Upper lobe of right lung (tissue), 1 donor: ENCODE measurements around the gene TEX38. TPM values are rescaled to one million over a fixed set of nuclear protein-coding genes. Genes with fewer than 3 reads are reported as not detected.

Source experiments
- ATAC-seq: fragments of 200-7000 bp; cut with Tn5 transposase; one replicate; pipeline ENCODE4 v1.9.1; 2020; ENCODE audit warnings: mild to moderate bottlenecking, moderate library complexity
- DNase-seq: peaks from one replicate; pipeline ENCODE4 v3.0.0-alpha.2; 2020
- H3K27ac ChIP-seq: fragments of 200-600 bp; one replicate; pipeline ENCODE4 v1.8.0; 2022
- H3K27me3 ChIP-seq: fragments of 200-600 bp; one replicate; pipeline ENCODE4 v1.8.0; 2022; ENCODE audit warnings: mild to moderate bottlenecking
- H3K36me3 ChIP-seq: fragments of 200-600 bp; one replicate; pipeline ENCODE4 v1.8.0; 2022
- H3K4me1 ChIP-seq: fragments of 200-600 bp; one replicate; pipeline ENCODE4 v1.8.0; 2022
- H3K4me3 ChIP-seq: fragments of 200-600 bp; one replicate; pipeline ENCODE4 v1.8.0; 2022; ENCODE audit warnings: mild to moderate bottlenecking
- H3K9me3 ChIP-seq: fragments of 200-600 bp; one replicate; pipeline ENCODE4 v1.8.0; 2022
- CTCF ChIP-seq: fragments of 200-600 bp; IDR thresholded peaks from one replicate; pipeline ENCODE4 v1.8.0; 2022; ENCODE audit warnings: antibody characterized with exemption
- intact Hi-C: fragments of 100-400 bp; cut with DNase I; formaldehyde crosslinking; loops from one replicate; pipeline ENCODE4 v1.11.0; 2022
- total RNA-seq: library from RNA; stranded (reverse); fragmentation: NEBNext Ultra II Directional; extraction: Animal tissue kit (Norgen Biotek cat#: 25700); gene quantifications from one replicate; pipeline ENCODE4 v1.2.1, GENCODE V29; 2021
- donor health status: DM: no; HTN: yes; CAD: no; lungs with severe emphysema.

The TEX38 gene
- total RNA-seq, 1 donor from 2014 or later, result not detected

- intact Hi-C loops, result no loop called here
- H3K4me3 ChIP-seq, result no peak overlapping the region
- TF ChIP-seq CTCF, result no peak
- H3K27me3 ChIP-seq, result no peaks in the 10 kb centered on the region
- DNase-seq, result no peak
- peaks cover 58% of the 10 kb centered on the region for H3K36me3 ChIP-seq
- H3K9me3 ChIP-seq, result no peaks in the 10 kb centered on the region
- no peak overlapping the region for H3K27ac ChIP-seq
- H3K4me1 ChIP-seq, result no peaks in the 10 kb centered on the region
- no peak for ATAC-seq
Measured at GRCh38 chr1:46635205-46635604, 36.4 kb upstream of the TEX38 start.

- no peaks in the 10 kb centered on the region for H3K4me1 ChIP-seq
- DNase-seq (no peak), ATAC-seq (no peak)
- H3K4me3 ChIP-seq, result no peak overlapping the region
- no peak for TF ChIP-seq CTCF
- intact Hi-C loops, result no loop called here
- H3K36me3 ChIP-seq, result peaks cover 40% of the 10 kb centered on the region
- no peaks in the 10 kb centered on the region for H3K27me3 ChIP-seq
- H3K27ac ChIP-seq, result no peak overlapping the region
- H3K9me3 ChIP-seq, result no peaks in the 10 kb centered on the region
Measured at GRCh38 chr1:46637444-46638083, 34.1 kb upstream of the TEX38 start.

DNA sequence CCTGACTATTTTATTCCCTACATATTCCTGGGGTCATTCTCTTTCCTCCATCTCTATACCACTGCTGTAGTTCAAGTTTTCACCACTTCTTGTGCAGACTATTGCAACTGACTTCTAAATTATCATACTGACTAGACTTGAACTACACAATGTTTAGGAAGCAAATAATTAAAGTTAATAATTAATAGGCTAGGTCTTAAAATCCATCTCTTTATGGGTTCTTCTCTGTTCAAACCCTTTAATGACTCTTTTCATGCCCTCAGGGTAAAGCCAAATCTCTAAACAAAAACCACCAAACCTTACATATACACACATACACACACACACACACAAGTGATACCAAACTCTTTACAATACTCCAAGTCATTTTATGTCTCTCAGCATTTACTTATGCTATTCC is 32.7 kb upstream of the TEX38 start:
- Histone ChIP-seq H3K4me1 (peaks cover 4% of the 10 kb centered on the region), H3K27me3 (no peaks in the 10 kb centered on the region), H3K27ac (no peak overlapping the region), H3K4me3 (no peak overlapping the region), H3K36me3 (peaks cover 26% of the 10 kb centered on the region), H3K9me3 (no peaks in the 10 kb centered on the region)
- intact Hi-C loops, result no loop called here
- DNase-seq (no peak), ATAC-seq (no peak)
- no peak for TF ChIP-seq CTCF

- no peak for TF ChIP-seq CTCF
- H3K27me3 ChIP-seq, result no peaks in the 10 kb centered on the region
- intact Hi-C loops, result no loop called here
- no peak for ATAC-seq
- peaks cover 5% of the 10 kb centered on the region for H3K4me1 ChIP-seq
- no peak overlapping the region for H3K27ac ChIP-seq
- H3K36me3 ChIP-seq, result peaks cover 21% of the 10 kb centered on the region
- H3K9me3 ChIP-seq, result no peaks in the 10 kb centered on the region
- no peak for DNase-seq
- no peak overlapping the region for H3K4me3 ChIP-seq
Measured at GRCh38 chr1:46639547-46639946, 32.1 kb upstream of the TEX38 start.

- no peaks in the 10 kb centered on the region for H3K36me3 ChIP-seq
- DNase-seq (no peak), ATAC-seq (no peak)
- no peaks in the 10 kb centered on the region for H3K9me3 ChIP-seq
- intact Hi-C loops, result no loop called here
- H3K27me3 ChIP-seq, result no peaks in the 10 kb centered on the region
- H3K27ac ChIP-seq, result no peak overlapping the region
- H3K4me3 ChIP-seq, result no peak overlapping the region
- TF ChIP-seq CTCF, result no peak
- peaks cover 5% of the 10 kb centered on the region for H3K4me1 ChIP-seq
Measured at GRCh38 chr1:46642115-46642680, 29.5 kb upstream of the TEX38 start.
